NB4 (cell line): ENCODE data around the gene PTGR2.

Experiments used
- CTCF ChIP-seq: IDR thresholded peaks from one replicate; pipeline ENCODE4 v1.5.1; 2012; ENCODE audit warnings: low read depth, low read length
- MAX ChIP-seq: IDR thresholded peaks from 2 replicates; pipeline ENCODE4 v1.6.1; 2011; ENCODE audit warnings: low read depth, low read length
- MYC ChIP-seq: IDR thresholded peaks from 2 replicates; pipeline ENCODE4 v1.6.1; 2011; ENCODE audit warnings: low read depth, low read length
- POLR2A ChIP-seq: IDR thresholded peaks from 2 replicates; pipeline ENCODE4 v1.6.1; 2011; ENCODE audit warnings: mild to moderate bottlenecking; ENCODE audit not compliant: insufficient read length; ENCODE audit errors: extremely low read depth

- TF ChIP-seq POLR2A (no peak), CTCF (no peak), MYC (no peak), MAX (no peak)
These were observed 19.0 kb downstream of the PTGR2 start for GRCh38 chr14:73870525-73871235.
